ENCODE results near the gene TCFL5.

The TCFL5 gene

GRCh38 chr20:62800314-62801259, 61.0 kb downstream of the TCFL5 start:
- in situ Hi-C loops (cut with MboI; ENCODE audit: low sequenced_read_pairs), result no loop called here

- in situ Hi-C loops (cut with MboI; ENCODE audit: low sequenced_read_pairs), result loop anchor here (25.0 kb wide), 1 partner anchor 313 kb away; the partner anchor contains the start of gene GATA5
Measured at GRCh38 chr20:62799873-62800272, 61.7 kb downstream of the TCFL5 start.

GRCh38 chr20:62799459-62799858, 62.2 kb downstream of the TCFL5 start:
- in situ Hi-C loops (cut with MboI; ENCODE audit: low sequenced_read_pairs), result loop anchor here (25.0 kb wide), 1 partner anchor 312 kb away; the partner anchor contains the start of gene GATA5

- in situ Hi-C loops (cut with MboI; ENCODE audit: low sequenced_read_pairs), result loop anchor here (25.0 kb wide), 1 partner anchor 312 kb away; the partner anchor contains the start of gene GATA5
Measured at GRCh38 chr20:62799036-62799435, 62.6 kb downstream of the TCFL5 start.

- in situ Hi-C loops (cut with MboI; ENCODE audit: low sequenced_read_pairs), result loop anchor here (25.0 kb wide), 1 partner anchor 311 kb away; the partner anchor contains the start of gene GATA5
Measured at GRCh38 chr20:62797671-62798532, 63.7 kb downstream of the TCFL5 start.

- in situ Hi-C loops (cut with MboI; ENCODE audit: low sequenced_read_pairs), result loop anchor here (25.0 kb wide), 1 partner anchor 310 kb away; the partner anchor contains the start of gene GATA5
Measured at GRCh38 chr20:62796699-62797491, 64.7 kb downstream of the TCFL5 start.

GRCh38 chr20:62795023-62795761, 66.4 kb downstream of the TCFL5 start:
- in situ Hi-C loops (cut with MboI; ENCODE audit: low sequenced_read_pairs), result loop anchor here (25.0 kb wide), 1 partner anchor 308 kb away; the partner anchor contains the start of gene GATA5

- in situ Hi-C loops (cut with MboI; ENCODE audit: low sequenced_read_pairs), result loop anchor here (5.0 to 25.0 kb wide), 2 partner anchors 127 to 307 kb away; partner anchors contain the start of gene GATA5
Measured at GRCh38 chr20:62794007-62794724, 67.5 kb downstream of the TCFL5 start.

- in situ Hi-C loops (cut with MboI; ENCODE audit: low sequenced_read_pairs), result loop anchor here (5.0 to 25.0 kb wide), 2 partner anchors 126 to 306 kb away; partner anchors contain the start of gene GATA5
Measured at GRCh38 chr20:62793757-62794006, 67.9 kb downstream of the TCFL5 start.

GRCh38 chr20:62792940-62793756, 68.5 kb downstream of the TCFL5 start:
- in situ Hi-C loops (cut with MboI; ENCODE audit: low sequenced_read_pairs), result loop anchor here (5.0 to 25.0 kb wide), 2 partner anchors 126 to 306 kb away; partner anchors contain the start of gene GATA5

- in situ Hi-C loops (cut with MboI; ENCODE audit: low sequenced_read_pairs), result loop anchor here (5.0 to 25.0 kb wide), 2 partner anchors 125 to 305 kb away; partner anchors contain the start of gene GATA5
Measured at GRCh38 chr20:62792182-62792939, 69.3 kb downstream of the TCFL5 start.

GRCh38 chr20:62791301-62792181, 70.1 kb downstream of the TCFL5 start:
- in situ Hi-C loops (cut with MboI; ENCODE audit: low sequenced_read_pairs), result loop anchor here (5.0 to 25.0 kb wide), 2 partner anchors 124 to 304 kb away; partner anchors contain the start of gene GATA5
